WI38 (cell line): Measurements from ENCODE around the gene SPEN.

Source experiments
- H3K4me3 ChIP-seq: 2 replicates; pipeline ENCODE4 v1.5.1; 2011; ENCODE audit warnings: low read depth, mild to moderate bottlenecking, control low read depth, low read length
- CTCF ChIP-seq: IDR thresholded peaks from 2 replicates; pipeline ENCODE4 v1.5.1; 2012; ENCODE audit warnings: low read depth, mild to moderate bottlenecking, control low read depth, low read length

Gene SPEN

GRCh38 chr1:15956150-15956549, 108.6 kb downstream of the SPEN start:
- no peak for TF ChIP-seq CTCF

GRCh38 chr1:15957221-15958095, 110.0 kb downstream of the SPEN start:
- no peak overlapping the region for H3K4me3 ChIP-seq
- TF ChIP-seq CTCF: peak; percentile 65

More at GRCh38 chr1:15956150-15956549, 108.6 kb downstream of the SPEN start:
- no peak overlapping the region for H3K4me3 ChIP-seq

- TF ChIP-seq CTCF: no peak
Measured at GRCh38 chr1:15958111-15958510, 110.6 kb downstream of the SPEN start.

GRCh38 chr1:15958793-15959192, 111.3 kb downstream of the SPEN start:
- no peak for TF ChIP-seq CTCF
- no peak overlapping the region for H3K4me3 ChIP-seq

More at GRCh38 chr1:15958111-15958510, 110.6 kb downstream of the SPEN start:
- H3K4me3 ChIP-seq: no peak overlapping the region

GRCh38 chr1:15959424-15959823, 111.9 kb downstream of the SPEN start:
- no peak overlapping the region for H3K4me3 ChIP-seq
- no peak for TF ChIP-seq CTCF

GRCh38 chr1:15959827-15960446, 112.4 kb downstream of the SPEN start:
- no peak overlapping the region for H3K4me3 ChIP-seq
- no peak for TF ChIP-seq CTCF

- TF ChIP-seq CTCF: no peak
- H3K4me3 ChIP-seq: no peak overlapping the region
Measured at GRCh38 chr1:15960808-15961207, 113.3 kb downstream of the SPEN start.
